ENCODE measurements around the gene ABCD4.

DNA sequence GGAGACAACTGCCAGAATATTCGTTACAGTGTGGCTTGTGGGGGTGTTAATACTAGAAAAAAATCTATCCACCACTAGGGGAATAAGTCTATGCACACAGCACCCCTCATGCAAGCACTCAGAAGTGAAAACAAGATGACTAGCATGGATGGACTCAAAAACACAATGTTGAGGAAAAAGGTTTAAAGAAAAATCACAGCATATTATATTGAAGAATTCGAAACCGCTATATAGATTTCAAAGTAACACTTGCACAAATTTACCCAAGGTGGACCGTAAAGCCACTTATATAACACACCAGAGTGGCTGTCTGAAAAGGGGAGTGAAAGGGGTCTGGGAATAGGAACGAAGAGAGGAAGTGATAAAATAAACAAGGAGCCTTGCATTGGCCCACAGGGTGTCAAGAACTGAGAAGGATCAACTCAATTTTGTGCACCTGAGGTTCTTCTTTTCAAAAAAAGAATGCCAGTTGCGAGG, 544 bp downstream of the ABCD4 start:
- no peak for TF ChIP-seq SUZ12 (IDR thresholded peaks at IDR 0.05; ENCODE audit: extremely low read depth, insufficient read depth, insufficient read length)
- no peak for TF ChIP-seq ZNF274 (IDR thresholded peaks at IDR 0.05; ENCODE audit: low read depth, low read length)

Measured in NT2/D1 (cell line).